H9 (cell line): ENCODE data around the gene ADGRG7. TPM values are rescaled to one million over a fixed set of nuclear protein-coding genes. Genes with fewer than 3 reads are reported as not detected.

ENCODE experiments used
- DNase-seq: peaks from one replicate; pipeline ENCODE4 v3.0.0-alpha.2; 2017
- H2AFZ ChIP-seq: one replicate; pipeline ENCODE4 v1.6.1; 2013; ENCODE audit warnings: mild to moderate bottlenecking, low read length, control low read depth, moderate library complexity
- H2AK5ac ChIP-seq: 2 replicates; pipeline ENCODE4 v1.6.1; 2013; ENCODE audit warnings: low read length, control low read depth, mixed read lengths; ENCODE audit not compliant: insufficient read length
- H2BK120ac ChIP-seq: one replicate; pipeline ENCODE4 v1.6.1; 2013; ENCODE audit warnings: low read depth, mild to moderate bottlenecking, low read length, control low read depth, inconsistent platforms; ENCODE audit not compliant: poor library complexity, severe bottlenecking
- H2BK12ac ChIP-seq: 2 replicates; pipeline ENCODE4 v1.6.1; 2013; ENCODE audit warnings: low read length, control low read depth, mixed read lengths, low read depth; ENCODE audit not compliant: insufficient read length
- H2BK15ac ChIP-seq: 2 replicates; pipeline ENCODE4 v1.6.1; 2013; ENCODE audit warnings: low read depth, low read length, control low read depth
- H2BK20ac ChIP-seq: one replicate; pipeline ENCODE4 v1.6.1; 2013; ENCODE audit warnings: low read depth, mild to moderate bottlenecking, low read length, control low read depth, inconsistent platforms; ENCODE audit not compliant: poor library complexity, severe bottlenecking
- H2BK5ac ChIP-seq: 2 replicates; pipeline ENCODE4 v1.6.1; 2013; ENCODE audit warnings: low read length, control low read depth, mixed read lengths; ENCODE audit not compliant: insufficient read length
- H3K14ac ChIP-seq: 2 replicates; pipeline ENCODE4 v1.6.1; 2013; ENCODE audit warnings: low read length, control low read depth; ENCODE audit not compliant: insufficient read depth
- H3K18ac ChIP-seq: 2 replicates; pipeline ENCODE4 v1.6.1; 2013; ENCODE audit warnings: low read depth, mild to moderate bottlenecking, mixed read lengths, low read length, control low read depth; ENCODE audit not compliant: insufficient read length
- H3K23ac ChIP-seq: 2 replicates; pipeline ENCODE4 v1.6.1; 2013; ENCODE audit warnings: low read length, control low read depth, mixed read lengths, low read depth; ENCODE audit not compliant: insufficient read length
- H3K23me2 ChIP-seq: 2 replicates; pipeline ENCODE4 v1.6.1; 2013; ENCODE audit warnings: low read depth, mild to moderate bottlenecking, mixed read lengths, low read length, control low read depth; ENCODE audit not compliant: insufficient read length, poor library complexity, severe bottlenecking
- H3K27ac ChIP-seq: 2 replicates; pipeline ENCODE4 v1.5.1; 2013; ENCODE audit warnings: low read length, control low read depth, mixed read lengths, low read depth; ENCODE audit not compliant: insufficient read length
- H3K27me3 ChIP-seq: 2 replicates; pipeline ENCODE4 v1.6.1; 2013; ENCODE audit warnings: low read length, control low read depth, inconsistent platforms; ENCODE audit not compliant: insufficient read depth
- H3K4ac ChIP-seq: 2 replicates; pipeline ENCODE4 v1.6.1; 2013; ENCODE audit warnings: low read depth, mild to moderate bottlenecking, control low read depth, inconsistent platforms, low read length, moderate library complexity
- H3K4me1 ChIP-seq: 2 replicates; pipeline ENCODE4 v1.6.1; 2013; ENCODE audit warnings: low read length, control low read depth, inconsistent platforms; ENCODE audit not compliant: insufficient read depth
- H3K4me2 ChIP-seq: 2 replicates; pipeline ENCODE4 v1.6.1; 2013; ENCODE audit warnings: low read length, control low read depth, mixed read lengths; ENCODE audit not compliant: insufficient read length, insufficient read depth
- H3K56ac ChIP-seq: 2 replicates; pipeline ENCODE4 v1.6.1; 2013; ENCODE audit warnings: low read depth, mild to moderate bottlenecking, mixed read lengths, low read length, control low read depth; ENCODE audit not compliant: insufficient read length
- H3K79me1 ChIP-seq: 2 replicates; pipeline ENCODE4 v1.6.1; 2013; ENCODE audit warnings: low read depth, mild to moderate bottlenecking, moderate library complexity, low read length, control low read depth, inconsistent platforms; ENCODE audit not compliant: insufficient read depth, poor library complexity, severe bottlenecking
- H3K79me2 ChIP-seq: 2 replicates; pipeline ENCODE4 v1.6.1; 2013; ENCODE audit warnings: low read length, control low read depth, inconsistent platforms; ENCODE audit not compliant: insufficient read depth
- H3K9ac ChIP-seq: 2 replicates; pipeline ENCODE4 v1.6.1; 2013; ENCODE audit warnings: low read length, control low read depth, mixed read lengths; ENCODE audit not compliant: insufficient read length; ENCODE audit errors: extremely low read depth
- H3K9me3 ChIP-seq: one replicate; pipeline ENCODE4 v1.6.1; 2013; ENCODE audit warnings: low read depth, low read length, inconsistent platforms; ENCODE audit not compliant: control insufficient read depth
- H3T11ph ChIP-seq: one replicate; pipeline ENCODE4 v1.6.1; 2013; ENCODE audit warnings: mild to moderate bottlenecking, low read length, control low read depth, inconsistent platforms
- H4K20me1 ChIP-seq: one replicate; pipeline ENCODE4 v1.6.1; 2013; ENCODE audit not compliant: control insufficient read depth, insufficient read length, insufficient read depth
- H4K5ac ChIP-seq: 2 replicates; pipeline ENCODE4 v1.6.1; 2013; ENCODE audit warnings: low read depth, mild to moderate bottlenecking, mixed read lengths, low read length, control low read depth; ENCODE audit not compliant: insufficient read length
- H4K8ac ChIP-seq: replicated peaks from 2 replicates; pipeline ENCODE4 v1.6.1; 2013; ENCODE audit warnings: low read length, control low read depth, mixed read lengths, low read depth; ENCODE audit not compliant: insufficient read length
- H4K91ac ChIP-seq: 2 replicates; pipeline ENCODE4 v1.6.1; 2013; ENCODE audit warnings: low read depth, mild to moderate bottlenecking, moderate library complexity, mixed read lengths, low read length, control low read depth; ENCODE audit not compliant: insufficient read length
- H3K27ac Mint-ChIP-seq, 3 experiments: 2 replicates in 2 of 3; 3 replicates in 1 of 3; pipeline ENCODE4 v1.8.0; 2020 to 2021; ENCODE audit warnings: mixed read lengths in 3 of 3, mild to moderate bottlenecking in 1 of 3, moderate library complexity in 1 of 3
- H3K27me3 Mint-ChIP-seq: 2 replicates; pipeline ENCODE4 v1.8.0; 2021; ENCODE audit warnings: low read depth, mild to moderate bottlenecking, moderate library complexity, mixed read lengths
- H3K36me3 Mint-ChIP-seq, 3 experiments: 2 replicates in 2 of 3; 3 replicates in 1 of 3; pipeline ENCODE4 v1.8.0; 2020 to 2021; ENCODE audit warnings: low read depth in 3 of 3, mixed read lengths in 3 of 3; ENCODE audit not compliant: insufficient read depth in 1 of 3
- H3K4me1 Mint-ChIP-seq, 2 experiments: 2 replicates each; pipeline ENCODE4 v1.8.0; 2020; ENCODE audit warnings: mixed read lengths in 2 of 2
- H3K4me3 Mint-ChIP-seq, 2 experiments: 2 replicates in 1 of 2; 3 replicates in 1 of 2; pipeline ENCODE4 v1.8.0; 2020 to 2021; ENCODE audit warnings: mild to moderate bottlenecking in 2 of 2, mixed read lengths in 2 of 2, moderate library complexity in 1 of 2
- H3K9me3 Mint-ChIP-seq, 2 experiments: 2 replicates in 1 of 2; 3 replicates in 1 of 2; pipeline ENCODE4 v1.8.0; 2020; ENCODE audit warnings: mild to moderate bottlenecking in 2 of 2, mixed read lengths in 2 of 2, moderate library complexity in 1 of 2
- WGBS: extraction: QIAGEN DNeasy Blood & Tissue Kit; methylation state at CpG from one replicate; pipeline ENCODE4 v1.1.7; 2013; ENCODE audit warnings: missing lambda C conversion rate, low lambda C conversion rate, mixed read lengths; ENCODE audit not compliant: insufficient read length; ENCODE audit errors: extremely low coverage; 5-methylcytosine and 5-hydroxymethylcytosine counted together
- total RNA-seq: library from RNA; stranded (reverse); gene quantifications from 2 replicates; pipeline ENCODE4 v1.2.1, GENCODE V29; 2021
- TF ChIP-seq, protein P1 (sequence below): fragments of 200-600 bp; sonication (generic); conservative IDR thresholded peaks from 3 replicates; pipeline ENCODE4 v1.8.0; 2021; ENCODE audit warnings: antibody characterized with exemption, mild to moderate bottlenecking

ADGRG7 gene
- total RNA-seq, 1 experiment from 2014 or later: not detected

- Histone ChIP-seq H4K91ac (no peak overlapping the region), H3K9ac (no peak overlapping the region), H3K9me3 (no peaks in the 10 kb centered on the region), H3K4me2 (no peak overlapping the region), H3K4ac (no peak overlapping the region), H2BK20ac (no peak overlapping the region), H3K79me2 (no peaks in the 10 kb centered on the region), H3K4me1 (no peaks in the 10 kb centered on the region), H3K18ac (no peak overlapping the region), H3K23ac (no peak overlapping the region), H3K23me2 (no peaks in the 10 kb centered on the region), H2BK12ac (no peak overlapping the region), H3K14ac (no peak overlapping the region), H3K27ac (no peak overlapping the region), H4K5ac (no peak overlapping the region), H4K20me1 (no peaks in the 10 kb centered on the region), H3T11ph (no peak overlapping the region), H2AFZ (no peak overlapping the region), H2BK5ac (no peak overlapping the region), H2AK5ac (no peak overlapping the region), H2BK120ac (no peak overlapping the region), H3K56ac (no peak overlapping the region), H4K8ac (no peak overlapping the region), H2BK15ac (no peak overlapping the region), H3K79me1 (no peaks in the 10 kb centered on the region), H3K27me3 (peaks cover 4% of the 10 kb centered on the region; the same call in 1 of the 2 replicates)
- no peaks in the 10 kb centered on the region for H3K9me3 Mint-ChIP-seq
- H3K36me3 Mint-ChIP-seq: no peaks in the 10 kb centered on the region
- TF ChIP-seq, protein P1, sequence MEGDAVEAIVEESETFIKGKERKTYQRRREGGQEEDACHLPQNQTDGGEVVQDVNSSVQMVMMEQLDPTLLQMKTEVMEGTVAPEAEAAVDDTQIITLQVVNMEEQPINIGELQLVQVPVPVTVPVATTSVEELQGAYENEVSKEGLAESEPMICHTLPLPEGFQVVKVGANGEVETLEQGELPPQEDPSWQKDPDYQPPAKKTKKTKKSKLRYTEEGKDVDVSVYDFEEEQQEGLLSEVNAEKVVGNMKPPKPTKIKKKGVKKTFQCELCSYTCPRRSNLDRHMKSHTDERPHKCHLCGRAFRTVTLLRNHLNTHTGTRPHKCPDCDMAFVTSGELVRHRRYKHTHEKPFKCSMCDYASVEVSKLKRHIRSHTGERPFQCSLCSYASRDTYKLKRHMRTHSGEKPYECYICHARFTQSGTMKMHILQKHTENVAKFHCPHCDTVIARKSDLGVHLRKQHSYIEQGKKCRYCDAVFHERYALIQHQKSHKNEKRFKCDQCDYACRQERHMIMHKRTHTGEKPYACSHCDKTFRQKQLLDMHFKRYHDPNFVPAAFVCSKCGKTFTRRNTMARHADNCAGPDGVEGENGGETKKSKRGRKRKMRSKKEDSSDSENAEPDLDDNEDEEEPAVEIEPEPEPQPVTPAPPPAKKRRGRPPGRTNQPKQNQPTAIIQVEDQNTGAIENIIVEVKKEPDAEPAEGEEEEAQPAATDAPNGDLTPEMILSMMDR: no peak
- no CpG with 5 or more reads among the region's 5 CpGs for WGBS
- peaks cover 78% of the 10 kb centered on the region for H3K27me3 Mint-ChIP-seq
- no peaks in the 10 kb centered on the region for H3K4me1 Mint-ChIP-seq
- H3K27ac Mint-ChIP-seq: no peak overlapping the region
- no peak overlapping the region for H3K4me3 Mint-ChIP-seq
- DNase-seq: no peak
Observed at GRCh38 chr3:100702980-100703345, 93.6 kb downstream of the ADGRG7 start.
